ENCODE results near the gene ZDHHC8. TPM values are rescaled to one million over a fixed set of nuclear protein-coding genes. Genes with fewer than 3 reads are reported as not detected.

Gene ZDHHC8
- polyA plus RNA-seq, 6 donors from 2014 or later: 0.56 to 4.4 (median 2.5) TPM

GRCh38 chr22:20133930-20134549, 2.4 kb downstream of the ZDHHC8 start:
- Mint-ChIP-seq H3K36me3 (no peaks in the 10 kb centered on the region), H3K27me3 (no peaks in the 10 kb centered on the region), H3K27ac (peak overlapping the region in 1 of 6 donors; percentile 86), H3K4me3 (peak overlapping the region; percentile 42 to 92 (median 73)), H3K9me3 (no peaks in the 10 kb centered on the region), H3K4me1 (peaks cover 17 to 49% (median 46%) of the 10 kb centered on the region in 3 donors)
- no peak for DNase-seq
- no peak for ATAC-seq (ENCODE audit: low read depth in 2 of 2)

GRCh38 chr22:20135265-20135664, 3.7 kb downstream of the ZDHHC8 start:
- Mint-ChIP-seq H3K4me1 (peaks cover 20 to 57% (median 44%) of the 10 kb centered on the region in 3 donors), H3K27me3 (no peaks in the 10 kb centered on the region), H3K36me3 (no peaks in the 10 kb centered on the region), H3K4me3 (peak overlapping the region in 4 of 8 donors; percentile 5 to 72 (median 22)), H3K27ac (peak overlapping the region in 1 of 6 donors; percentile 69), H3K9me3 (no peaks in the 10 kb centered on the region)
- DNase-seq (no peak), ATAC-seq (ENCODE audit: low read depth in 2 of 2) (no peak)

GRCh38 chr22:20135806-20136602, 4.4 kb downstream of the ZDHHC8 start:
- Mint-ChIP-seq H3K4me3 (peak overlapping the region in 2 of 8 donors; percentile 24 to 51), H3K27ac (peak overlapping the region in 1 of 6 donors; percentile 30), H3K9me3 (no peaks in the 10 kb centered on the region), H3K27me3 (no peaks in the 10 kb centered on the region), H3K36me3 (no peaks in the 10 kb centered on the region), H3K4me1 (peaks cover 20 to 51% (median 43%) of the 10 kb centered on the region in 3 donors)
- DNase-seq (no peak), ATAC-seq (ENCODE audit: low read depth in 2 of 2) (no peak)

GRCh38 chr22:20136603-20136873, 4.9 kb downstream of the ZDHHC8 start:
- Mint-ChIP-seq H3K27me3 (no peaks in the 10 kb centered on the region), H3K9me3 (no peaks in the 10 kb centered on the region), H3K4me3 (peak overlapping the region in 1 of 8 donors; percentile 20), H3K27ac (peak overlapping the region in 1 of 6 donors; percentile 30), H3K4me1 (peaks cover 20 to 51% (median 43%) of the 10 kb centered on the region in 3 donors), H3K36me3 (no peaks in the 10 kb centered on the region)
- no peak for DNase-seq
- ATAC-seq (ENCODE audit: low read depth in 2 of 2): no peak

- ATAC-seq (ENCODE audit: low read depth in 2 of 2) (no peak), DNase-seq (no peak)
- no peaks in the 10 kb centered on the region for H3K27me3 Mint-ChIP-seq
- no peak overlapping the region for H3K4me3 Mint-ChIP-seq
- no peaks in the 10 kb centered on the region for H3K9me3 Mint-ChIP-seq
- no peaks in the 10 kb centered on the region for H3K36me3 Mint-ChIP-seq
- peaks cover 20 to 51% (median 43%) of the 10 kb centered on the region in 3 donors for H3K4me1 Mint-ChIP-seq
- H3K27ac Mint-ChIP-seq: peak overlapping the region in 1 of 6 donors; percentile 26
These were observed 5.5 kb downstream of the ZDHHC8 start for GRCh38 chr22:20137113-20137512.

- Mint-ChIP-seq H3K4me1 (peaks cover 20 to 48% (median 40%) of the 10 kb centered on the region in 3 donors), H3K36me3 (no peaks in the 10 kb centered on the region), H3K27me3 (no peaks in the 10 kb centered on the region), H3K9me3 (no peaks in the 10 kb centered on the region), H3K4me3 (peak overlapping the region in 1 of 8 donors; percentile 30), H3K27ac (peak overlapping the region in 5 of 6 donors; percentile 26 to 86 (median 44))
- DNase-seq (no peak), ATAC-seq (ENCODE audit: low read depth in 2 of 2) (no peak)
These were observed 6.2 kb downstream of the ZDHHC8 start for GRCh38 chr22:20137671-20138416.

GRCh38 chr22:20138417-20138738, 6.8 kb downstream of the ZDHHC8 start:
- H3K36me3 Mint-ChIP-seq: no peaks in the 10 kb centered on the region
- H3K27me3 Mint-ChIP-seq: no peaks in the 10 kb centered on the region
- peaks cover 20 to 43% (median 34%) of the 10 kb centered on the region in 3 donors for H3K4me1 Mint-ChIP-seq
- DNase-seq (no peak), ATAC-seq (ENCODE audit: low read depth in 2 of 2) (no peak)
- no peak overlapping the region for H3K27ac Mint-ChIP-seq
- no peak overlapping the region for H3K4me3 Mint-ChIP-seq
- H3K9me3 Mint-ChIP-seq: no peaks in the 10 kb centered on the region

GRCh38 chr22:20138868-20139267, 7.3 kb downstream of the ZDHHC8 start:
- Mint-ChIP-seq H3K27ac (peak overlapping the region in 1 of 6 donors; percentile 49), H3K4me3 (peak overlapping the region in 1 of 8 donors; percentile 36), H3K9me3 (no peaks in the 10 kb centered on the region), H3K27me3 (no peaks in the 10 kb centered on the region), H3K36me3 (no peaks in the 10 kb centered on the region), H3K4me1 (peaks cover 17 to 38% (median 30%) of the 10 kb centered on the region in 3 donors)
- no peak for ATAC-seq (ENCODE audit: low read depth in 2 of 2)
- DNase-seq: no peak

GRCh38 chr22:20139391-20140106, 7.9 kb downstream of the ZDHHC8 start:
- Mint-ChIP-seq H3K4me3 (no peak overlapping the region), H3K27ac (peak overlapping the region in 1 of 6 donors; percentile 37), H3K36me3 (no peaks in the 10 kb centered on the region), H3K9me3 (no peaks in the 10 kb centered on the region), H3K4me1 (peaks cover 17 to 31% (median 23%) of the 10 kb centered on the region in 3 donors), H3K27me3 (no peaks in the 10 kb centered on the region)
- no peak for DNase-seq
- no peak for ATAC-seq (ENCODE audit: low read depth in 2 of 2)

- DNase-seq (no peak), ATAC-seq (ENCODE audit: low read depth in 2 of 2) (no peak)
- Mint-ChIP-seq H3K27ac (peak overlapping the region in 2 of 6 donors; percentile 18 to 80), H3K4me1 (peaks cover 17 to 27% (median 19%) of the 10 kb centered on the region in 3 donors), H3K4me3 (peak overlapping the region in 1 of 8 donors; percentile 9), H3K36me3 (no peaks in the 10 kb centered on the region), H3K27me3 (no peaks in the 10 kb centered on the region), H3K9me3 (no peaks in the 10 kb centered on the region)
These were observed 8.5 kb downstream of the ZDHHC8 start for GRCh38 chr22:20140107-20140445.

- no peak overlapping the region for H3K4me3 Mint-ChIP-seq
- H3K9me3 Mint-ChIP-seq: no peaks in the 10 kb centered on the region
- peaks cover 17 to 27% (median 17%) of the 10 kb centered on the region in 3 donors for H3K4me1 Mint-ChIP-seq
- no peaks in the 10 kb centered on the region for H3K36me3 Mint-ChIP-seq
- DNase-seq: no peak
- H3K27me3 Mint-ChIP-seq: no peaks in the 10 kb centered on the region
- ATAC-seq (ENCODE audit: low read depth in 2 of 2): no peak
- H3K27ac Mint-ChIP-seq: no peak overlapping the region
These were observed 8.9 kb downstream of the ZDHHC8 start for GRCh38 chr22:20140521-20140964.

GRCh38 chr22:20141186-20142077, 9.8 kb downstream of the ZDHHC8 start:
- ATAC-seq (ENCODE audit: low read depth in 2 of 2): no peak
- no peak overlapping the region for H3K4me3 Mint-ChIP-seq
- no peaks in the 10 kb centered on the region for H3K36me3 Mint-ChIP-seq
- H3K4me1 Mint-ChIP-seq: peaks cover 11 to 26% (median 13%) of the 10 kb centered on the region in 3 donors
- DNase-seq: no peak
- no peak overlapping the region for H3K27ac Mint-ChIP-seq
- H3K9me3 Mint-ChIP-seq: no peaks in the 10 kb centered on the region
- no peaks in the 10 kb centered on the region for H3K27me3 Mint-ChIP-seq
